Measurements from ENCODE around the gene COA3. TPM values are rescaled to one million over a fixed set of nuclear protein-coding genes. Genes with fewer than 3 reads are reported as not detected.
A peak's percentile ranks its signal among the peaks of the same experiment; 100 is the strongest.

Gene COA3
- total and polyA plus RNA-seq, 2 donors (not counting 1 experiment from before 2014, with no cell fraction given) = 53.5 to 80.3 TPM

DNA sequence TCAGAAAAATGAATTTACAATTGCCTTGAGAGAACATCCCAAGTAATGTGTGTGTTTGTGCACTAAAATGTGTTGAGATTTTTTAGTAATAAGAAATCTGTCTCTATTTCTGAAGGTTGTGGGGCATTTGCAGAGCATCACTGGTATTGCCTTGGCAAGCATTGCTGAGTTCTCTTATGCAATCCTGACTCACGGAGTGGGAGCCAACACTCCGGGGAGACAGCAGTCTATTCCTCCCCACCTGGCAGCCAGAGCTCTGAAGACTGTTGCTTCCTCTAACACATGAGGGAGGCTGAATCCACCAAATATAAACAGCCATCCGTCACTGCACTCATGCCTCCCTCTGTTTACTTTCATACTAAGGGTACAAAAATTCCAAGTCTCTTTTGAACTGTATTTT is 10.7 kb upstream of the COA3 start:
- no peak overlapping the region for H3K27ac ChIP-seq (ENCODE audit: insufficient read depth, low read length)
- no peaks in the 10 kb centered on the region for H3K27me3 ChIP-seq (ENCODE audit: control insufficient read depth, insufficient read depth, low read length)
- H3K4me3 ChIP-seq (replicated peaks in 1 of 4; ENCODE audit: control extremely low read depth in 1 of 4, insufficient read depth in 1 of 4, low read depth in 3 of 4, low read length in 4 of 4) = no peak overlapping the region
- DNase-seq (ENCODE audit: low read depth in 2 of 2) = peak; percentile 77 to 85
- H3K9ac ChIP-seq (ENCODE audit: insufficient read depth, low read length) = no peak overlapping the region
- no peak overlapping the region for H2AFZ ChIP-seq (ENCODE audit: low read length)
- no peaks in the 10 kb centered on the region for H3K79me2 ChIP-seq (ENCODE audit: control insufficient read depth, insufficient read depth, low read length)
- H4K20me1 ChIP-seq (ENCODE audit: control insufficient read depth, extremely low read depth, insufficient read depth, low read length) = no peaks in the 10 kb centered on the region
- no peak for TF ChIP-seq EZH2 (IDR thresholded peaks at IDR 0.05; ENCODE audit: low read length, missing control alignments)
- TF ChIP-seq, protein P1, sequence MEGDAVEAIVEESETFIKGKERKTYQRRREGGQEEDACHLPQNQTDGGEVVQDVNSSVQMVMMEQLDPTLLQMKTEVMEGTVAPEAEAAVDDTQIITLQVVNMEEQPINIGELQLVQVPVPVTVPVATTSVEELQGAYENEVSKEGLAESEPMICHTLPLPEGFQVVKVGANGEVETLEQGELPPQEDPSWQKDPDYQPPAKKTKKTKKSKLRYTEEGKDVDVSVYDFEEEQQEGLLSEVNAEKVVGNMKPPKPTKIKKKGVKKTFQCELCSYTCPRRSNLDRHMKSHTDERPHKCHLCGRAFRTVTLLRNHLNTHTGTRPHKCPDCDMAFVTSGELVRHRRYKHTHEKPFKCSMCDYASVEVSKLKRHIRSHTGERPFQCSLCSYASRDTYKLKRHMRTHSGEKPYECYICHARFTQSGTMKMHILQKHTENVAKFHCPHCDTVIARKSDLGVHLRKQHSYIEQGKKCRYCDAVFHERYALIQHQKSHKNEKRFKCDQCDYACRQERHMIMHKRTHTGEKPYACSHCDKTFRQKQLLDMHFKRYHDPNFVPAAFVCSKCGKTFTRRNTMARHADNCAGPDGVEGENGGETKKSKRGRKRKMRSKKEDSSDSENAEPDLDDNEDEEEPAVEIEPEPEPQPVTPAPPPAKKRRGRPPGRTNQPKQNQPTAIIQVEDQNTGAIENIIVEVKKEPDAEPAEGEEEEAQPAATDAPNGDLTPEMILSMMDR (conservative IDR thresholded peaks at IDR 0.05 in 1 of 2, IDR thresholded peaks at IDR 0.05 in 1 of 2; ENCODE audit: low read depth in 1 of 2, low read length in 2 of 2) = no peak
- H3K36me3 ChIP-seq (ENCODE audit: control insufficient read depth, insufficient read depth, low read length) = peaks cover 2% of the 10 kb centered on the region
- no peaks in the 10 kb centered on the region for H3K9me3 ChIP-seq (ENCODE audit: control insufficient read depth, insufficient read depth, low read depth, low read length)
- H3K4me1 ChIP-seq (ENCODE audit: control insufficient read depth, extremely low read depth, insufficient read depth, low read length) = peaks cover 4% of the 10 kb centered on the region
- no peak overlapping the region for H3K4me2 ChIP-seq (ENCODE audit: extremely low read depth, insufficient read depth, low read length)

DNA sequence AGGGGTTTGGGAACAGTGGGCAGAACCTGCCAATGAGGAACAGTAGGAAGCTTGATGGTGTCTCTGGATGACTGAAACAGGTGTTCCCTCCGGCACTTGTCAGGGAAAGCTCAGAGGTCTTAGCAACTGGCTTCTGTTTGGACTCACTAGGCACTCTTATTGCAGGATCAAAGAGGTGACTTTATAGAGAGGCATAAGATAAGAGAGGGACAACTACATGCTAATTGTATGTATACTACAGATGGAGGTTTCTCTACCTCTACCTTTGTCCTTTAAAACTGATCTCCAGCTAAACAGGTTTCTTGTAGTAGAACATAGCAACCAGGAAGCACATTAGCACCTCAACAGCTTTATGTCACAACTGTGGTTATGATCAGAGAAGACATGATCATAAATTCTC is 7.7 kb upstream of the COA3 start:
- Histone ChIP-seq H3K79me2 (ENCODE audit: control insufficient read depth, insufficient read depth, low read length) (no peaks in the 10 kb centered on the region), H3K4me3 (replicated peaks in 1 of 4; ENCODE audit: control extremely low read depth in 1 of 4, insufficient read depth in 1 of 4, low read depth in 3 of 4, low read length in 4 of 4) (no peak overlapping the region), H3K4me2 (ENCODE audit: extremely low read depth, insufficient read depth, low read length) (no peak overlapping the region), H3K9me3 (ENCODE audit: control insufficient read depth, insufficient read depth, low read depth, low read length) (no peaks in the 10 kb centered on the region), H3K9ac (ENCODE audit: insufficient read depth, low read length) (no peak overlapping the region), H3K4me1 (ENCODE audit: control insufficient read depth, extremely low read depth, insufficient read depth, low read length) (peaks cover 4% of the 10 kb centered on the region), H3K27ac (ENCODE audit: insufficient read depth, low read length) (no peak overlapping the region), H2AFZ (ENCODE audit: low read length) (no peak overlapping the region), H3K36me3 (ENCODE audit: control insufficient read depth, insufficient read depth, low read length) (no peaks in the 10 kb centered on the region), H3K27me3 (ENCODE audit: control insufficient read depth, insufficient read depth, low read length) (no peaks in the 10 kb centered on the region), H4K20me1 (ENCODE audit: control insufficient read depth, extremely low read depth, insufficient read depth, low read length) (no peaks in the 10 kb centered on the region)
- TF ChIP-seq, protein P1 (conservative IDR thresholded peaks at IDR 0.05 in 1 of 2, IDR thresholded peaks at IDR 0.05 in 1 of 2; ENCODE audit: low read depth in 1 of 2, low read length in 2 of 2) = no peak
- TF ChIP-seq EZH2 (IDR thresholded peaks at IDR 0.05; ENCODE audit: low read length, missing control alignments) = no peak
- DNase-seq (ENCODE audit: low read depth in 2 of 2) = no peak

DNA sequence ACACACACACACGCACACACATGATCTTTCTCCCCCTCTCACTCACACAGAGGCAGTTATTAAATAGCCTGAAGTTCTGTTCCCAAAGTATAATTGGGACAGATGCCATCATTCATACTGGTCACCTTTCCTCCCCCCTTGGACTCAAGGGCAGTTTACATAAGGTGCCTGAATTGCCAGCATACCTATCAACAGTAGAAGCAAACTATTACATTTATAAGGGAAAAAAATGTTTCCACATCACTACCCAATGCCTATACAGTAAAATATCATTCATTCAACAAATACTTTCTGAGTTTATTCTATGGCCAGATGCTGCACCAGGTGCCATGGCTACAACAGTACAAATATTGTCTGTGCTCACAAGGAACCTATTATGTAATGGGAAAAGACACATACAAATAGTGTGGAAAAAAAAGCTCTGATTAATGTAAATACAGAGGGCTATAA is 6.4 kb upstream of the COA3 start:
- Histone ChIP-seq H2AFZ (ENCODE audit: low read length) (no peak overlapping the region), H3K79me2 (ENCODE audit: control insufficient read depth, insufficient read depth, low read length) (no peaks in the 10 kb centered on the region), H3K27ac (ENCODE audit: insufficient read depth, low read length) (no peak overlapping the region), H3K4me2 (ENCODE audit: extremely low read depth, insufficient read depth, low read length) (no peak overlapping the region), H3K27me3 (ENCODE audit: control insufficient read depth, insufficient read depth, low read length) (no peaks in the 10 kb centered on the region), H4K20me1 (ENCODE audit: control insufficient read depth, extremely low read depth, insufficient read depth, low read length) (no peaks in the 10 kb centered on the region), H3K4me1 (ENCODE audit: control insufficient read depth, extremely low read depth, insufficient read depth, low read length) (peaks cover 4% of the 10 kb centered on the region), H3K9me3 (ENCODE audit: control insufficient read depth, insufficient read depth, low read depth, low read length) (no peaks in the 10 kb centered on the region), H3K4me3 (replicated peaks in 1 of 4; ENCODE audit: control extremely low read depth in 1 of 4, insufficient read depth in 1 of 4, low read depth in 3 of 4, low read length in 4 of 4) (no peak overlapping the region), H3K36me3 (ENCODE audit: control insufficient read depth, insufficient read depth, low read length) (no peaks in the 10 kb centered on the region), H3K9ac (ENCODE audit: insufficient read depth, low read length) (no peak overlapping the region)
- TF ChIP-seq, protein P1 (conservative IDR thresholded peaks at IDR 0.05 in 1 of 2, IDR thresholded peaks at IDR 0.05 in 1 of 2; ENCODE audit: low read depth in 1 of 2, low read length in 2 of 2) = no peak
- no peak for DNase-seq (ENCODE audit: low read depth in 2 of 2)
